Measurements from ENCODE around the gene CDHR4. TPM values are rescaled to one million over a fixed set of nuclear protein-coding genes. Genes with fewer than 3 reads are reported as not detected.

The CDHR4 gene
- total RNA-seq, 2 experiments from 2014 or later = 0.32 TPM; not detected in 1

DNA sequence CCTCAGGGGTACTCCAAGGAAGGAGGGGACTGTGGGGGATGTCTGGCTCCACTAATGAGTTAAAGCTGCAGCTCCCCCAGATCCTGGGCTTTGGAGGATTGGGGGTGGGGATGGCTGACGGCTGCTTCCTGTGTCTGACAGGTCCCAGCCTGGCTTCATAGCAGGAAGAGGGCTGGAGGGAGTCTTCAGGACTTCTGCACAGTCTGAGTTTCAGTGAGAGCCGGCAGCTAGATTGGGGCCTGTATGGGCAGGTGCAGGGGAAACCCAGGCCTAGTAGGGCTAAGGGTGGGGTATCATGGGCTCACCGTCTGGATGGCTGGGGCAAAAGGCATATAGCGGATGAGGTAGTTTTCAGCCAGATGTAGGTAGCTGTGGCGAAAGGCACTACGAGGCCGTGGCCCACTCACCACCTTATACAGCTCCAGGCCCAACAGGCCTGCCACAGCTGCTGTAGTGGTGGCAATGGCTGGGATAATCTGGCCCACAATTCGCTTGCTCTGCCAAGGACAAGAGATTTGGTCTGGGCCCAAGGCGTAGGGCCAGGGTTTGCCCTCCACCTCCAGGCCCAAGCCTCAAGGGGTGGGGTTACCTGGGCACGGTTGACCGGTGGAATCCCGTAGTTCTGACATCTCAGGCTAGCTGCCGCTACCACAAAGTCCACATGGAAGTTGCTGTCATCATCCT is 7.9 kb upstream of the CDHR4 start:
- H3K9me2 ChIP-seq (ENCODE audit: insufficient read depth, low read length) = no peaks in the 10 kb centered on the region
- no peak overlapping the region; the same call in 1 of the 2 replicates for H2AFZ ChIP-seq (ENCODE audit: low read length)
- intact Hi-C loops (cut with micrococcal nuclease; ENCODE audit: unreplicated experiment) = loop anchor here (10.0 kb wide), 1 partner anchor 417 kb away; no protein-coding TSS in a partner anchor
- POLR2A ChIA-PET = interaction anchor here (0.5 to 1.3 kb wide), 2 partner anchors 17 to 20 kb away, joined by 3 read pairs; no protein-coding TSS in a partner anchor
- H3K4me1 ChIP-seq (ENCODE audit: insufficient read depth, low read length, poor library complexity, severe bottlenecking) = peaks cover 56% of the 10 kb centered on the region
- no peaks in the 10 kb centered on the region for H3K9me3 ChIP-seq (ENCODE audit: low read length)
- peak overlapping the region; percentile 82 for H3K4me3 ChIP-seq (ENCODE audit: low read depth, low read length, poor library complexity, severe bottlenecking)
- peak overlapping the region; percentile 96 for H3K4me2 ChIP-seq (ENCODE audit: low read length)
- BruUV-seq (replicated peaks) = no TSS peak
- H4K20me1 ChIP-seq (ENCODE audit: insufficient read depth, low read length) = no peaks in the 10 kb centered on the region
- DNase-seq (ENCODE audit: low spot score) = peak; percentile 66
- CTCF ChIA-PET (ENCODE audit: unreplicated experiment) = interaction anchor here (0.7 kb wide), 1 partner anchor 318 kb away, joined by 3 read pairs; no protein-coding TSS in a partner anchor
- peak overlapping the region; percentile 96 for H3K27ac ChIP-seq (ENCODE audit: low read depth, low read length, poor library complexity, severe bottlenecking)
- TF ChIP-seq, protein P1, sequence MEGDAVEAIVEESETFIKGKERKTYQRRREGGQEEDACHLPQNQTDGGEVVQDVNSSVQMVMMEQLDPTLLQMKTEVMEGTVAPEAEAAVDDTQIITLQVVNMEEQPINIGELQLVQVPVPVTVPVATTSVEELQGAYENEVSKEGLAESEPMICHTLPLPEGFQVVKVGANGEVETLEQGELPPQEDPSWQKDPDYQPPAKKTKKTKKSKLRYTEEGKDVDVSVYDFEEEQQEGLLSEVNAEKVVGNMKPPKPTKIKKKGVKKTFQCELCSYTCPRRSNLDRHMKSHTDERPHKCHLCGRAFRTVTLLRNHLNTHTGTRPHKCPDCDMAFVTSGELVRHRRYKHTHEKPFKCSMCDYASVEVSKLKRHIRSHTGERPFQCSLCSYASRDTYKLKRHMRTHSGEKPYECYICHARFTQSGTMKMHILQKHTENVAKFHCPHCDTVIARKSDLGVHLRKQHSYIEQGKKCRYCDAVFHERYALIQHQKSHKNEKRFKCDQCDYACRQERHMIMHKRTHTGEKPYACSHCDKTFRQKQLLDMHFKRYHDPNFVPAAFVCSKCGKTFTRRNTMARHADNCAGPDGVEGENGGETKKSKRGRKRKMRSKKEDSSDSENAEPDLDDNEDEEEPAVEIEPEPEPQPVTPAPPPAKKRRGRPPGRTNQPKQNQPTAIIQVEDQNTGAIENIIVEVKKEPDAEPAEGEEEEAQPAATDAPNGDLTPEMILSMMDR (conservative IDR thresholded peaks at IDR 0.05; ENCODE audit: low read length) = no peak
- TF ChIP-seq EZH2phosphoT487 (IDR thresholded peaks at IDR 0.05; ENCODE audit: borderline replicate concordance, low read depth, low read length) = no peak
- no peaks in the 10 kb centered on the region; the same call in 1 of the 2 replicates for H3K79me2 ChIP-seq (ENCODE audit: insufficient read depth, low read depth, low read length)
- no peaks in the 10 kb centered on the region for H3K36me3 ChIP-seq (ENCODE audit: insufficient read depth, low read length)

DNA sequence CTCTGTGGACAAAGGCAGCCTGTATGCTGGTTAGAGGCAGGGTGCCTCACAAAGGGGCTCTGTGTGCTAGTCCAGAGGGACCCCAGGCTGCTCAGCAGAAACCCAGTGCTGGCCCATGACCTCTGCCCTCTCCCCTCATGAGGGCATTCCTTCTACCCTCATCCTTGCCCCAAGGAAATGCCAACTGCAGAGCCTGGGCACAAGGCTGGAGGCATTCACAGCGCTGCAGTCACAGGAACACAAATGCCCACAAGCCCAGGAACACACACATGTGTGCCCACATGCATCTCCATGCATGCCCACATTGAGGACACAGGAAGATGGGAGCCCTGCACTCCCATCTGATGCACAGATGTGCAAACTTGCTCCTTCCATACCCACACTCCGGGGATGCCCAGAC is 7.2 kb upstream of the CDHR4 start:
- Histone ChIP-seq H3K4me1 (ENCODE audit: insufficient read depth, low read length, poor library complexity, severe bottlenecking) (peaks cover 59% of the 10 kb centered on the region), H4K20me1 (ENCODE audit: insufficient read depth, low read length) (no peaks in the 10 kb centered on the region), H3K4me2 (ENCODE audit: low read length) (peak overlapping the region; percentile 96), H3K36me3 (ENCODE audit: insufficient read depth, low read length) (no peaks in the 10 kb centered on the region), H3K9me3 (ENCODE audit: low read length) (no peaks in the 10 kb centered on the region), H2AFZ (ENCODE audit: low read length) (no peak overlapping the region; the same call in 1 of the 2 replicates), H3K27ac (ENCODE audit: low read depth, low read length, poor library complexity, severe bottlenecking) (peak overlapping the region; percentile 96), H3K79me2 (ENCODE audit: insufficient read depth, low read depth, low read length) (no peaks in the 10 kb centered on the region; the same call in 1 of the 2 replicates), H3K9me2 (ENCODE audit: insufficient read depth, low read length) (no peaks in the 10 kb centered on the region), H3K4me3 (ENCODE audit: low read depth, low read length, poor library complexity, severe bottlenecking) (peak overlapping the region; percentile 82)
- no peak for DNase-seq (ENCODE audit: low spot score)
- no peak for TF ChIP-seq EZH2phosphoT487 (IDR thresholded peaks at IDR 0.05; ENCODE audit: borderline replicate concordance, low read depth, low read length)
- TF ChIP-seq, protein P1 (conservative IDR thresholded peaks at IDR 0.05; ENCODE audit: low read length) = no peak
- CTCF ChIA-PET (ENCODE audit: unreplicated experiment) = interaction anchor here (0.5 to 4.5 kb wide), 3 partner anchors 19 to 59 kb away, joined by 3 to 29 read pairs (median 5); no protein-coding TSS in a partner anchor
- no TSS peak for BruUV-seq (replicated peaks)
- POLR2A ChIA-PET = interaction anchor here (1.3 to 2.1 kb wide), 2 partner anchors 19 to 95 kb away, joined by 3 to 7 read pairs; no protein-coding TSS in a partner anchor
- intact Hi-C loops (cut with micrococcal nuclease; ENCODE audit: unreplicated experiment) = loop anchor here (10.0 kb wide), 1 partner anchor 418 kb away; no protein-coding TSS in a partner anchor

All from OCI-LY7 (cell line).